Lower lobe of right lung (tissue), 2 donors: Measurements from ENCODE around the gene MB. TPM values are rescaled to one million over a fixed set of nuclear protein-coding genes. Genes with fewer than 3 reads are reported as not detected.

Experiments used
- ATAC-seq, 2 donors: fragments of 200-7000 bp; cut with Tn5 transposase; one replicate each; pipeline ENCODE4 v1.9.1; 2020 to 2022; ENCODE audit warnings: mild to moderate bottlenecking in 2 of 2, moderate library complexity in 2 of 2
- DNase-seq: peaks from one replicate; pipeline ENCODE4 v3.0.0-alpha.2; 2020
- H3K27ac ChIP-seq: fragments of 200-600 bp; one replicate; pipeline ENCODE4 v1.8.0; 2022
- H3K27me3 ChIP-seq: fragments of 200-600 bp; one replicate; pipeline ENCODE4 v1.8.0; 2022; ENCODE audit warnings: low read depth
- H3K36me3 ChIP-seq: fragments of 200-600 bp; one replicate; pipeline ENCODE4 v1.8.0; 2022; ENCODE audit warnings: mild to moderate bottlenecking
- H3K4me1 ChIP-seq: fragments of 200-600 bp; one replicate; pipeline ENCODE4 v1.8.0; 2022
- H3K4me3 ChIP-seq: fragments of 200-600 bp; one replicate; pipeline ENCODE4 v1.8.0; 2022; ENCODE audit warnings: mild to moderate bottlenecking
- H3K9me3 ChIP-seq: fragments of 200-600 bp; one replicate; pipeline ENCODE4 v1.8.0; 2022
- CTCF ChIP-seq: fragments of 200-600 bp; IDR thresholded peaks from one replicate; pipeline ENCODE4 v1.8.0; 2022; ENCODE audit warnings: antibody characterized with exemption, mild to moderate bottlenecking
- intact Hi-C: fragments of 100-400 bp; cut with DNase I; formaldehyde crosslinking; loops from one replicate; pipeline ENCODE4 v1.11.0; 2022
- total RNA-seq: library from RNA; stranded (reverse); fragmentation: NEBNext Ultra II Directional; extraction: Animal tissue kit (Norgen Biotek cat#: 25700); gene quantifications from one replicate; pipeline ENCODE4 v1.2.1, GENCODE V29; 2021
- donor health status: DM: no; HTN: yes; CAD: no; lungs with severe emphysema.

MB gene
- total RNA-seq, 1 donor from 2014 or later, result 0.86 TPM

GRCh38 chr22:35660291-35661127, 43.4 kb upstream of the MB start:
- Histone ChIP-seq H3K27ac (peak overlapping the region; percentile 31), H3K9me3 (no peaks in the 10 kb centered on the region), H3K27me3 (no peaks in the 10 kb centered on the region), H3K4me1 (peaks cover 43% of the 10 kb centered on the region), H3K36me3 (peaks cover 50% of the 10 kb centered on the region), H3K4me3 (no peak overlapping the region)
- intact Hi-C loops, result no loop called here
- ATAC-seq (peak; percentile 74 to 81), DNase-seq (no peak)
- TF ChIP-seq CTCF, result no peak

- intact Hi-C loops, result no loop called here
- Histone ChIP-seq H3K4me3 (no peak overlapping the region), H3K27ac (no peak overlapping the region), H3K4me1 (peaks cover 39% of the 10 kb centered on the region), H3K27me3 (no peaks in the 10 kb centered on the region), H3K36me3 (peaks cover 50% of the 10 kb centered on the region), H3K9me3 (no peaks in the 10 kb centered on the region)
- no peak for ATAC-seq
- DNase-seq, result no peak
- TF ChIP-seq CTCF, result no peak
These were observed 40.6 kb upstream of the MB start for GRCh38 chr22:35657571-35658312.

GRCh38 chr22:35656284-35656752, 39.2 kb upstream of the MB start:
- H3K4me1 ChIP-seq, result peaks cover 26% of the 10 kb centered on the region
- H3K27me3 ChIP-seq, result no peaks in the 10 kb centered on the region
- peaks cover 50% of the 10 kb centered on the region for H3K36me3 ChIP-seq
- DNase-seq (no peak), ATAC-seq (peak; percentile 41 to 58)
- intact Hi-C loops, result no loop called here
- TF ChIP-seq CTCF, result no peak
- H3K9me3 ChIP-seq, result no peaks in the 10 kb centered on the region
- no peak overlapping the region for H3K4me3 ChIP-seq
- H3K27ac ChIP-seq, result no peak overlapping the region

- no peak for ATAC-seq
- Histone ChIP-seq H3K4me1 (peaks cover 33% of the 10 kb centered on the region), H3K27me3 (no peaks in the 10 kb centered on the region), H3K27ac (no peak overlapping the region), H3K4me3 (no peak overlapping the region), H3K36me3 (peaks cover 32% of the 10 kb centered on the region), H3K9me3 (peaks cover 4% of the 10 kb centered on the region)
- DNase-seq, result no peak
- intact Hi-C loops, result no loop called here
- TF ChIP-seq CTCF, result no peak
These were observed 36.7 kb upstream of the MB start for GRCh38 chr22:35653824-35654223.

GRCh38 chr22:35651085-35651484, 34.0 kb upstream of the MB start:
- peaks cover 4% of the 10 kb centered on the region for H3K9me3 ChIP-seq
- ATAC-seq (no peak), DNase-seq (no peak)
- H3K27ac ChIP-seq, result no peak overlapping the region
- peaks cover 46% of the 10 kb centered on the region for H3K4me1 ChIP-seq
- no peak for TF ChIP-seq CTCF
- H3K36me3 ChIP-seq, result peaks cover 4% of the 10 kb centered on the region
- no peaks in the 10 kb centered on the region for H3K27me3 ChIP-seq
- intact Hi-C loops, result no loop called here
- no peak overlapping the region for H3K4me3 ChIP-seq
